ENCODE data around the gene TCF15. TPM values are rescaled to one million over a fixed set of nuclear protein-coding genes. Genes with fewer than 3 reads are reported as not detected.

The TCF15 gene
- total and polyA plus RNA-seq, 2 of the 4 experiments (the other 2 are of a cell fraction): not detected

DNA sequence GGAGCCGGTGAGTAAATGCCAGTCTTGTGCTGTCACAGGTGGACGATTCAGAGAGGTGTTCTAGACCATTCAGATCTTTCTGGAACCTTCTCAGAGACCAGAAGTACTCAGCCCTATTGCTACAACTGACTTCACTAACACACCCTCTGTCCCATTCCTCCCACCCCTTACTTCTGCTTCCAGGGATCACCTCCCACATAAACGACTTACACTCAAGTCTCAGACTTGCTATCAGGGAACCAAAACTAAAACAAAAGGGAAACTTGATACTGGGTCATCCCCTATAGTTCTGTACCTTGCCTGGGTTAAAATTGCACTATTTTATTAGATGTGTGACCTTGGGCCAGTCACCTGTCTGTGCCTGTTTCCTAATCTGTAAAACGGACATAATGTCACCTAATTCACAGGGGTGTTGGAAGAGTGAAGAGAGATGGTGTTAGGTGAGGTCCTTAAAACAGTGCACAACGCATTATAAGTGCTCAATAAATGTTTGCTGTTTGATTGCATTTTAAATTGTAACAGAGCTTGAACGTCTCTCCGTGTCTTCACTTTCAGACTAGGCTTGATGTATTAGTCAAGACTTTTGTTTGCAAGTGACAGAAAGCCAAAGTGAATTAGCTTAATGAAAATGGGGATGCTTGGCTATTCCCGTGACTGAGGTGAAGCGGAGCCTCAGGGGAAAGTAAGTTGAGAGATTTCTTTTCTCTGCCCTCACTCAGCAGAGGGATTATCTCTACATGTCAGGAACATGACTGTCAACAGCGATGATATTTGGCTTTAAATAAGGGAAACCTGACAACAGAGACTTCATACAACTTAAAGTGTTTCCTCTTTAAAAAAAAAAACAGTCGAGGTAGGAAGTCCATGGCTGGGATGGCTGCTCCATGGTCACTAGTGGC lies 45.9 kb upstream of the TCF15 start (continued):
- TF ChIP-seq, protein P1, sequence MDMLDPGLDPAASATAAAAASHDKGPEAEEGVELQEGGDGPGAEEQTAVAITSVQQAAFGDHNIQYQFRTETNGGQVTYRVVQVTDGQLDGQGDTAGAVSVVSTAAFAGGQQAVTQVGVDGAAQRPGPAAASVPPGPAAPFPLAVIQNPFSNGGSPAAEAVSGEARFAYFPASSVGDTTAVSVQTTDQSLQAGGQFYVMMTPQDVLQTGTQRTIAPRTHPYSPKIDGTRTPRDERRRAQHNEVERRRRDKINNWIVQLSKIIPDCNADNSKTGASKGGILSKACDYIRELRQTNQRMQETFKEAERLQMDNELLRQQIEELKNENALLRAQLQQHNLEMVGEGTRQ (IDR thresholded peaks at IDR 0.05; ENCODE audit: low read depth, low read length): no peak

DNA sequence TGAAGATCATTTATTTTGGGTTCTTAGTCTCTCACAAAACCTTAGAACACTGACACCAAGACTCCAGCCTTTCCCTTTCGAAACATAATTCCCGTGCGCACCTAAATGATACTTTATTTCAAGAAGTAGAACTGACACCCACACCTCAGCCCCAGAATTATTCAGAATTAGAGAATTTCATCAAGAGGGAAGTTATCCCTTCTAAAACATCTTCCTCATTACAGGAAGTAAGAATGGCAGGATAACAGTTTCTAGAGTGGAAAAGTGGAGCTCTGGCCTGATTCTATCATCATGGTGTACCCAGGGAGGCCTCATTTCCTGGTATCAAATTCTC lies 44.3 kb upstream of the TCF15 start:
- in situ Hi-C loops (cut with MboI; ENCODE audit: low sequenced_read_pairs): loop anchor here (10.0 kb wide), 3 partner anchors 110 to 300 kb away; partner anchors contain the start of gene CSNK2A1
- intact Hi-C loops (cut with micrococcal nuclease): loop anchor here (5.0 kb wide), 1 partner anchor 73 kb away; no protein-coding TSS in a partner anchor
- Histone ChIP-seq H4K8ac (ENCODE audit: low read depth in 2 of 2, low read length in 2 of 2) (0 out of 4 replicates have a peak overlapping the region, but pooled peaks of 1 of the 2 experiments have one; percentile 76), H2AFZ (replicated peaks; ENCODE audit: low read length, poor library complexity) (no peak overlapping the region), H4K5ac (ENCODE audit: low read depth, low read length) (no peak overlapping the region), H3K4me2 (ENCODE audit: low read depth, low read length) (no peak overlapping the region), H2BK120ac (ENCODE audit: low read depth, low read length) (0 out of 2 replicates have a peak overlapping the region, but pooled peaks have one; percentile 50), H2BK15ac (ENCODE audit: low read depth, low read length) (peak overlapping the region; percentile 93; the same call in 1 of the 3 replicates), H3K4me1 (ENCODE audit: control insufficient read depth, insufficient read depth, low read length) (peaks cover 15% of the 10 kb centered on the region), H3K4me3 (ENCODE audit: insufficient read depth, low read depth, low read length) (no peak overlapping the region), H3K14ac (replicated peaks; ENCODE audit: low read depth, low read length) (no peak overlapping the region), H3K9me1 (ENCODE audit: insufficient read depth, low read length) (peaks cover 9% of the 10 kb centered on the region), H2AK9ac (replicated peaks; ENCODE audit: low read depth, low read length, poor library complexity) (no peak overlapping the region), H3K4ac (ENCODE audit: low read depth, low read length) (no peak overlapping the region), H4K91ac (ENCODE audit: insufficient read depth, low read depth, low read length) (no peak overlapping the region), H3K36me3 (ENCODE audit: control insufficient read depth, insufficient read depth, low read length) (peaks cover 13% of the 10 kb centered on the region), H3K27me3 (ENCODE audit: control insufficient read depth, insufficient read depth, low read length) (peaks cover 5% of the 10 kb centered on the region; the same call in 1 of the 2 replicates), H2BK20ac (ENCODE audit: low read depth, low read length) (peak overlapping the region; percentile 88; the same call in 1 of the 2 replicates), H3K79me1 (ENCODE audit: low read depth in 1 of 2, low read length in 2 of 2) (peaks cover 24 to 37% of the 10 kb centered on the region in 2 experiments), H3K9ac (ENCODE audit: low read depth, low read length) (no peak overlapping the region), H3K27ac (ENCODE audit: insufficient read depth, low read length) (no peak overlapping the region), H3K23ac (ENCODE audit: low read depth, low read length) (no peak overlapping the region; the same call in 1 of the 2 replicates), H3K9me3 (ENCODE audit: control insufficient read depth, insufficient read depth, low read length) (no peaks in the 10 kb centered on the region), H2AK5ac (ENCODE audit: low read depth, low read length) (no peak overlapping the region), H3K18ac (ENCODE audit: low read depth, low read length) (no peak overlapping the region), H3K56ac (ENCODE audit: extremely low read depth, insufficient read depth, low read length) (no peak overlapping the region), H2BK5ac (ENCODE audit: low read depth, low read length, poor library complexity, severe bottlenecking) (no peak overlapping the region), H4K20me1 (ENCODE audit: insufficient read depth, low read length) (peaks cover 25% of the 10 kb centered on the region)
- TF ChIP-seq MXI1 (IDR thresholded peaks at IDR 0.05; ENCODE audit: borderline replicate concordance, low read depth, low read length) (no peak), RAD21 (IDR thresholded peaks at IDR 0.05; ENCODE audit: low read length) (no peak), MAFK (IDR thresholded peaks at IDR 0.05; ENCODE audit: low read depth, low read length) (no peak)
- ChIA-PET POLR2A (ENCODE audit: unreplicated experiment) (no interaction called here), CTCF (no interaction called here)
- BruUV-seq (replicated peaks): no TSS peak
- DNase-seq (no peak), ATAC-seq (ENCODE audit: low read depth) (no peak)
- WGBS, 2 experiments (ENCODE audit: extremely low coverage in 2 of 2, insufficient read length in 1 of 2): no CpG with 5 or more reads among the region's 3 CpGs
- dilution Hi-C loops (cut with HindIII; ENCODE audit: low sequenced_read_pairs, unreplicated experiment): no loop called here

All from IMR-90 (cell line).